Activated naive CD8-positive, alpha-beta T cell treated with anti-CD3 and anti-CD28 coated beads, Interleukin-2, amount 50 U/mL, for 24 hours (primary cell): ENCODE data around the gene PRDM15.
A peak's percentile ranks its signal among the peaks of the same experiment; 100 is the strongest.

Experiments used
- ATAC-seq: fragments of 150-1000 bp; cut with Tn5 transposase; one replicate; pipeline ENCODE4 v1.10.0; 2021
- DNase-seq: peaks from one replicate; pipeline ENCODE4 v3.0.0; 2021
- H3K27ac Mint-ChIP-seq: one replicate; pipeline ENCODE4 v1.8.0; 2021; ENCODE audit warnings: mild to moderate bottlenecking, mixed read lengths
- H3K27me3 Mint-ChIP-seq: one replicate; pipeline ENCODE4 v1.8.0; 2021; ENCODE audit warnings: mixed read lengths
- H3K36me3 Mint-ChIP-seq: one replicate; pipeline ENCODE4 v1.8.0; 2021; ENCODE audit warnings: low read depth, mixed read lengths
- H3K4me1 Mint-ChIP-seq: one replicate; pipeline ENCODE4 v1.8.0; 2021; ENCODE audit warnings: mixed read lengths
- H3K4me3 Mint-ChIP-seq: one replicate; pipeline ENCODE4 v1.8.0; 2021; ENCODE audit warnings: mild to moderate bottlenecking, moderate library complexity, mixed read lengths
- H3K9me3 Mint-ChIP-seq: one replicate; pipeline ENCODE4 v1.8.0; 2021; ENCODE audit warnings: mixed read lengths

Gene PRDM15

DNA sequence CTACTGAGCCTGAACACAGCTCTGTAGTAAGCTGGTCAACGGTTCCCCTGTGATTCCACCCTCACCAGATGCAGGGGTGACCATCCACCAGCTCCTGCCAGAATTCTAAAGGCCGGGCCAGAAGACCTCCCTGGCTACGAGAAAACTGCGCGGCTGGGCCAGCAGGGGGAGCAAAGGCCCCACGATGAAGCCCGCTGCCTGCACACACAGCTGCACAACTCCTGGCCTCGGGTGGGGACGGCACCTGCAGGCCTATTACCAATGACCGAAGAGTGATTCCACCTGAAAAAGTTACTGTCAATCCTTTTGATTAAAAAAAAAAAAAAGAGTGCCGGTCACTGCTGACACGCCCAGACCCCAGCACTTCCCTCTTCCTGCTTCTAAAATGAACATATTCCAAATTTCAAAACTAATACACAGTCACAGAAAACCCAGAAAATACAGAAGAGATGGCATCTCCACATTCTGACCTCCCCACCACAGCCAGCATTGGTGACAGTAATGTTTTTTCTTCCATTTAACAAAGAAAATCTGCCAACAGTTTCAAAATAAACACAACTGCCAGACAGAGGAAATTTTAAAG, 62.5 kb downstream of the PRDM15 start:
- Mint-ChIP-seq H3K4me3 (no peak overlapping the region), H3K27me3 (no peaks in the 10 kb centered on the region), H3K36me3 (peaks cover 13% of the 10 kb centered on the region), H3K4me1 (peaks cover 2% of the 10 kb centered on the region), H3K9me3 (no peaks in the 10 kb centered on the region), H3K27ac (no peak overlapping the region)
- peak; percentile 80 for ATAC-seq
- peak; percentile 64 for DNase-seq

DNA sequence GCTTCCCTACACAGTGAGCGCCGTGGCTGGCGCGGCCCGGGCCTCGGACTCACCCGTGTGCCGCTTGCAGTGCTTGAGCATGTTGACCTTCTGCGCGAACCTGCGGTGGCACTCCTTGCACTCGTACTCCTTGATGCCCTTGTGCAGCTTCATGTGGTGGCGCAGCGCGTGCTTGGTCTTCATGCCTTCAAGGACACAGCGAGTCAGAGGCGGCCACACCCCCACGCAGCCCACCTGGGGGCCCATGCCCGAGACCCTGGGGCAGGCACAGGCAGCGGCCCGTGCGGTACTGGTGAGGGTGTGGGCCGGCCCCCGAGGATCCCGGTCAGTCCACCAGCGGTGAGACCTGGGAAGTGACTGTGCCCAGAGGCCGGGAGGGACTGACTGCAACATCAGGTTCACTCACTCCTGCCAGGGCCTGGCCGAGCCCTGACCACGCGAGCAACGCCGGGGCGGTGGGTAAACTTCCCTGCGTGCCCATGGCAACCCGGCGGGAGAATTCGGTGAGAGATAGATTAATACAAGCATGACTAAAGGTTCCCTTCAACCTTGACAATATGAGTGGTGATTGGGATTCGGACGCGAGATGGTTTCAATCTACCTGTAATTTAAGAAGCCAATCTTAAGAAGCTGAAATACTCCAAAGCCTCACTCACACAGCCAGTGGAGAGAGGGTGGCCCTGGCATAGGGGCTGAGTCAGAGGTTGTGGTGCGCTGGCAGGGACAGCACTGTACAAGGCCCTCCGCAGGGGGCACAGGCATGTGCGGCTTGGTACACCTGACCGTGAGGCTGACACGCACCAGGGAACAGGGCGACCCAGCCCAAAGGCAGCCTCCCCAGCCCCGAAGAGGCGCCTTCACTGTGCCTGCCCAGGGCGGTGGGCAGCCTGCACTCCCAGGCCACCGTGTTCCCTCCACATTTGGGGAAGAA, 63.2 kb downstream of the PRDM15 start:
- DNase-seq (no peak), ATAC-seq (no peak)
- Mint-ChIP-seq H3K9me3 (no peaks in the 10 kb centered on the region), H3K36me3 (peaks cover 16% of the 10 kb centered on the region), H3K27me3 (no peaks in the 10 kb centered on the region), H3K27ac (no peak overlapping the region), H3K4me3 (no peak overlapping the region), H3K4me1 (peaks cover 2% of the 10 kb centered on the region)

DNA sequence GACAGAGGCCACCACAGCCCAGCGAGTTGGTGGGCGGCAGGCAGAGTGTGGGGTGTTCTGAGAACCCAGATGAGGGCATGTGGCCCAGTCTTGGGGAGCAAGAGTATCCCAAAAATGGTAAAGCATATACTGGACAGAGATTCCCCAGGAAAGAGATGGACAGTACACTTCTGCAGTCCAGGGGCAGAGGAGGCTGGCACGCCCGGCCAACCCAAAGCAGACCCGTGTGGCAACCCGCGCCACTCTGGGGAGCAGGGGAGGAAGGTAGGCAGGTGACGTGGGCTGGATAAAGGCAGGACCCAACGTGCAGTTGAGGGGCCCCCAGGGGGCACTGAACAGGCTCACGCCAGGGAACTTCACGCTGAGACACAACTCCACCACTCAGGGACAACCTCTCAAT, 65.9 kb downstream of the PRDM15 start:
- ATAC-seq (no peak), DNase-seq (no peak)
- H3K9me3 Mint-ChIP-seq, result no peaks in the 10 kb centered on the region
- H3K27ac Mint-ChIP-seq, result no peak overlapping the region
- H3K36me3 Mint-ChIP-seq, result peaks cover 24% of the 10 kb centered on the region
- H3K4me3 Mint-ChIP-seq, result no peak overlapping the region
- H3K4me1 Mint-ChIP-seq, result peaks cover 2% of the 10 kb centered on the region
- H3K27me3 Mint-ChIP-seq, result no peaks in the 10 kb centered on the region

DNA sequence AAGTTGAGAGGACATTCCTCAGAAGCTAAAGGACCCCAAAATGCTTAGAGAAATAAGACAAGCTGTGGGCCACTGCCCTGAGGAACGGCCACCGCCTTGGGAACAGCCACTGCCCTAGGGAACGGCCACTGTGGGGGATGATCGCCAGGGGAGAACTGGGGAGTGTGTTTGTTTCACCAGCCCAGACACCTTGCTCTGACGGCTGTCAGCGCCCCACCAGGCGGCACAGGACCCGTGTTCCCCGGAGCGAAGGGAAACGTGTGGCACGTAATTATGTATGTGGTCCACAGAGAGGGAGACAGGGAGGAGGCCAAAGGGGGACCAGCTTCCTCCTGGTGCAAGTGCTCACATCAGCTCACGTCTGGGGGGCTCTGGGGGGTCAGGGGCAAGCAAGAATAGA, 66.5 kb downstream of the PRDM15 start:
- Mint-ChIP-seq H3K27me3 (no peaks in the 10 kb centered on the region), H3K36me3 (peaks cover 26% of the 10 kb centered on the region), H3K4me3 (no peak overlapping the region), H3K4me1 (peaks cover 2% of the 10 kb centered on the region), H3K27ac (no peak overlapping the region), H3K9me3 (no peaks in the 10 kb centered on the region)
- DNase-seq, result no peak
- no peak for ATAC-seq

DNA sequence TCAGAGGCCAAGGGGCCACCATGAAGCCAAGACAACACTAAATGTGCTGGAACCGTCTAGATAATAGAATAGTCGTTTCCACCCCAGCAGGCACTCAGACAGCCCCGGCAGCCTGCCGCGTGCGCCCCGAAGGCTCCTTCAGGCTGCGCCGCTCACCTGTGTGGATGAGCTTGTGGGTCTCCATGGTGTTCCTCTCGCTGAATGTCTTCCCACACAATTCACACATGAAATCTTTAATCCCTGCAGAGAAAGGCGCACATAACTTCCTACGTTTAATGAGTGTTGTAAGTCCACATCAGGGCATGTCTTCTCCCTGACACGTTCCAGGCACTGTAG, 68.6 kb downstream of the PRDM15 start:
- Mint-ChIP-seq H3K4me1 (peaks cover 2% of the 10 kb centered on the region), H3K4me3 (no peak overlapping the region), H3K9me3 (peaks cover 4% of the 10 kb centered on the region), H3K27ac (no peak overlapping the region), H3K36me3 (peaks cover 38% of the 10 kb centered on the region), H3K27me3 (no peaks in the 10 kb centered on the region)
- DNase-seq, result no peak
- ATAC-seq, result no peak

DNA sequence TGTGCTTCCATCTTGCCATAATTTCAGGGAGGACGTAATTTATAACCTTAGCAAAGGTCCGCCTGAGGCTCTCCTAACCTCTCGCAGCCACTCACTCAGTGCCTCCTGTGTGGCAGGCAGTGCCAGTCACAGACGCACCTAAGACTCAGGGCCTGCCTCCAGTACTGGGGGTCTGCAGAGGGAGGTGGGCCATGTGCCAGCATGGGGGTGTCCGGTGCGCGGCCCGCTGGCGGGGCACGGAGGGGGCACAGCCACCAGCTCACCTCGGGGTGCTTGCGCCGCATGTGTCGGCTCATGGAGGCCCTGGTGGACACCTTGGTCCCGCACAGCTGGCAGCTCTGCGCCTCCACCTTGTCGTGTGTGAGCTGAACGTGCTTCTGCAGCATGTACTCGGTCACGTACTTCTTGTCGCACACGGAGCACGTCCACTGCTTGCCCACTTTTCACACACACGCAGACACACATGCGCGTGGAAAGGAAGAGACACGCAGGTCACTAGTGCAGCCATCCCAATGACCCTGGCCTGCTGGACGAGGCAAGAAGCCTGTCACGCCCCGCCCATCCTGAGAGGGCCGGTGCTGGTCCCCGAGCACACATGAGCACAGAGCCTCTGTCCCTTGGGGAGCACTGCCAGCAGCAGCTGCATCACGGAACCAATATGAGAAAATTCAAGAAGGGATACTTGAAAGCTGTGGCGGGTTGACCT, 69.1 kb downstream of the PRDM15 start:
- Mint-ChIP-seq H3K4me1 (peaks cover 3% of the 10 kb centered on the region), H3K36me3 (peaks cover 40% of the 10 kb centered on the region), H3K27me3 (no peaks in the 10 kb centered on the region), H3K27ac (no peak overlapping the region), H3K9me3 (peaks cover 4% of the 10 kb centered on the region), H3K4me3 (no peak overlapping the region)
- no peak for ATAC-seq
- no peak for DNase-seq

DNA sequence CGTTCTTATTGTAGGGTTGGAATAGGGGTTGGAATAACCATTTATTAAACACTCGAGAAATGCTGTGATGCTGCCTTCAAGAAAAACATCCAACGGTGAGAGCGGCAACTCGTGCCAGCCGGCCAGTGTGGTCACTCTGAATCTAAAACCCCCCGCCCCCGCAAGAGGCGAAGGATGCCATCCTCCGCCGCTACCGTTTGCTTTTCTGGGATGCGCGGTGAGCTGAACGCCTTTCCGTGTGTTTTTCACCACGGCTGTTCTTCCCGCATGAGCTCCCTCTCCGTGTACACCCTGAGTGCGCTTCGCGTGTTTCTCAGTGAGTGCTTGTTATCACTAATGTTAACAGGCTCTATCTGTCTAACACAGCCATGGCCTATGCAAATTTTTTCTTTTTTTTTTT, 70.3 kb downstream of the PRDM15 start:
- H3K4me1 Mint-ChIP-seq, result peaks cover 3% of the 10 kb centered on the region
- H3K27ac Mint-ChIP-seq, result no peak overlapping the region

DNA sequence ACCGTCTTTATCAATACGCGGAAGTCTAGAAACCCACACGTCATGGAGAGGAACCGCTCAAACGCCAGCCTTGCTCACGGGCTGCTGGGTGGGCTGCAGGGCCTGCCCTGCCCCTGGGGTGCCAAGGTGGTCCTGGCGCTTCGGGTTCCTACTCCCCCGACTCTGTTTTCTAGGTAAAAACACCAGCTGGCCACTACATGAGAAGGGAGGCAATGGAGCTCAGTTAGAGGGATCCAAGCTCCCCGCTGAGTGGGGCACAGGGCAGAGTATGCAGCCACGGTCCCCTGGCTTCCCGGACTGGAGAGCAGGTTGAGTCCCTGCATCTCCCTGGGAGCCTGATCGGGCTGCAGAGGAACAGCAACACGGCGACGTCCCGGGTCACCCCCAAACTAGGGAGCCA, 71.0 kb downstream of the PRDM15 start:
- DNase-seq (no peak), ATAC-seq (no peak)
- Mint-ChIP-seq H3K27me3 (no peaks in the 10 kb centered on the region), H3K27ac (no peak overlapping the region), H3K36me3 (peaks cover 38% of the 10 kb centered on the region), H3K4me3 (no peak overlapping the region), H3K9me3 (peaks cover 4% of the 10 kb centered on the region), H3K4me1 (peaks cover 3% of the 10 kb centered on the region)

More for the DNA sequence above, 70.3 kb downstream of the PRDM15 start:
- DNase-seq (no peak), ATAC-seq (no peak)
- H3K9me3 Mint-ChIP-seq, result peaks cover 4% of the 10 kb centered on the region
- no peak overlapping the region for H3K4me3 Mint-ChIP-seq
- H3K27me3 Mint-ChIP-seq, result no peaks in the 10 kb centered on the region
- H3K36me3 Mint-ChIP-seq, result peaks cover 42% of the 10 kb centered on the region

DNA sequence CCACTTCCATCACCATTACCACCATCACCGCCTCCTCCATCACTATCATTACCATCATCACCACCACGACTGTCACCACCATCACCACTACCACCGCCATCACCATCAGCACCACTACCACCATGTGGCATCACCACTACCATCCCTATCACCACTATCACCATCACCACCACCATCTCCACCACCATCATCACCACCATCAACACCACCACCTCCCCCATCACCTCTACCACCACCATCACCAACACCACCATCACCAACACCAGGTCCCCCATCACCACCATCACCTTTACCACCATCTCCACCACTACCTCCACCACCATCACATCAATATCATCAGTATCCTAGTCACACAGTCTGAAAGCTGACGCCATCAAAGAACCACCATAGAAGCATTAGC, 72.4 kb downstream of the PRDM15 start:
- Mint-ChIP-seq H3K36me3 (peaks cover 39% of the 10 kb centered on the region), H3K27me3 (no peaks in the 10 kb centered on the region)

DNA sequence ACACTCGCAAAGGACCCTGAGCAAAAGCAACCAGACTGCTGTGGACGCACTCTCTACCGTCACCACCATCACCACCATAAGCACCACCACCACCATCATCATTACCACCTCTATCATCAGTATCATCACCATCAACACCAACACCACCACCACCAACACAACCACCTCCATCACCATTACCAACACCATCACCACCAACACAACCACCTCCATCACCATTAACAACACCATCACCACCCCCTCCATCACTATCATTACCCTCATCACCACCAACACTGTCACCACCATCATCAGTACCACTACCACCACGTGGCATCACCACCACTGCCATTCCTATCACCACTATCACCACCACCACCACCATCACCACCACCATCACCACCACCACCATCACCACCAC, 73.5 kb downstream of the PRDM15 start:
- no peak overlapping the region for H3K4me3 Mint-ChIP-seq
- no peaks in the 10 kb centered on the region for H3K27me3 Mint-ChIP-seq
- H3K36me3 Mint-ChIP-seq, result peaks cover 41% of the 10 kb centered on the region
- H3K9me3 Mint-ChIP-seq, result peaks cover 4% of the 10 kb centered on the region
- DNase-seq (no peak), ATAC-seq (no peak)
- H3K4me1 Mint-ChIP-seq, result peaks cover 3% of the 10 kb centered on the region
- H3K27ac Mint-ChIP-seq, result no peak overlapping the region

More for the DNA sequence above, 72.4 kb downstream of the PRDM15 start:
- ATAC-seq, result no peak
- no peak for DNase-seq
- peak overlapping the region; percentile 30 for H3K27ac Mint-ChIP-seq
- H3K4me3 Mint-ChIP-seq, result no peak overlapping the region
- peaks cover 4% of the 10 kb centered on the region for H3K9me3 Mint-ChIP-seq
- H3K4me1 Mint-ChIP-seq, result peaks cover 3% of the 10 kb centered on the region

DNA sequence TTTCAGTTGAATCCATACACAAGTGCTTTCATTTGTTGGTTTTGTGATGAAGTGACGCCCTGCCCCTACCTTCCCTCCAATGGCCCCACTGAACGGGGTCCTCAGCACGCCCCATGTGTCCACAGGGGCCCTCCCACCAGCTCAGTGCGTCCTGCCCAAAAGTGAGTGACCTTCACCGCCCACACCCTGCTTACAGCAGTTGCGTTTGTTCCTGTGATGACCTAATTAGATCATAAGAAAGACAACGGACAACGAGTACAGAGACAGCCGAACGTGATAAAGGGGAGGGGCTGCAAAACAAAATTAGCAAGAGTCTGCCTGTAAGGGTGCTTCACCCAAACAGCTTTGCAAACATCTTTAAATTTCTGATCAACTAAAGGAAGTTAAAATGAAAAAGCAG, 74.1 kb downstream of the PRDM15 start:
- Mint-ChIP-seq H3K9me3 (peaks cover 4% of the 10 kb centered on the region), H3K36me3 (peaks cover 44% of the 10 kb centered on the region), H3K4me1 (peaks cover 3% of the 10 kb centered on the region), H3K27me3 (no peaks in the 10 kb centered on the region), H3K27ac (no peak overlapping the region), H3K4me3 (no peak overlapping the region)
- DNase-seq (no peak), ATAC-seq (no peak)

DNA sequence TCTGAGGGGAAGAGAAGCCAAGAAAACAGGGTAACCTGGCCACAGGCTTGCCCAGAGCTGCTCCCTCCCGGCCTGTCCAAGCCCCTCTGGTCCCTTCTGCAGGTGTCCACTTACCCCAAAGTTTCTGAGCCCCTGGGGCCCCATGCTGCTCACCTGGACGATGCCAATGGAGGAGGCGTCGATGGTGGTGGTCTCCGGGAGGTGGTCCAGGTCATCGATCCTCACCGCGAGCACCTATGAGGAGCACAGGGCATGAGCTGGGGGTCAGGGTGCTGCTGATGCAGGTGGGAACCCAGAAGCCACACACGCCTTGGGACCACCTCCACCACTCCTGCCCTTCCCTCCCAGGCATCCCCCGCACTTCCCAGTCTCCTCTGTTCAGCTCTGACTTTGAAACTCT, 74.8 kb downstream of the PRDM15 start:
- Mint-ChIP-seq H3K9me3 (peaks cover 4% of the 10 kb centered on the region), H3K27me3 (no peaks in the 10 kb centered on the region), H3K36me3 (peaks cover 46% of the 10 kb centered on the region), H3K4me3 (no peak overlapping the region), H3K4me1 (peaks cover 3% of the 10 kb centered on the region), H3K27ac (no peak overlapping the region)
- DNase-seq, result no peak
- ATAC-seq, result no peak

DNA sequence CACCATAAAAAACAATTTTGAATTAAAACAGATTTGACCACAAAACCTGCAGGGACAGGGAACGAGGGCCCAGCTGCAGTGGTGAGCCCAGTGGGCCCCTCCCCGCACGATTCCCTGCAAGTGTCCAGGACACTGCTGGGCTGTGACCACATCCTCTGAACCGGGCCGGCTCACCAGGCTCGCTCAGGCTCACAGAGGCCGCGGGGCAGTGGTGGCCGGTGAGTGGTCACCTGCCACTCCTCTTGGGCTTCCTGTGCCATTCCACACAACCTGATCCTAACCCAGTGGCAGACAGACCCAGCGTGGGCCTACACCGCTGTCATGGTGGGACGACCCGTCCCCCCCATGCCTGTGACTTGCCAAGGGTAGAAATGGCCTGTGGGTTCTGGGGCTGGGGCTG, 75.8 kb downstream of the PRDM15 start:
- no peak overlapping the region for H3K27ac Mint-ChIP-seq
- H3K4me3 Mint-ChIP-seq, result no peak overlapping the region
- peaks cover 40% of the 10 kb centered on the region for H3K36me3 Mint-ChIP-seq

DNA sequence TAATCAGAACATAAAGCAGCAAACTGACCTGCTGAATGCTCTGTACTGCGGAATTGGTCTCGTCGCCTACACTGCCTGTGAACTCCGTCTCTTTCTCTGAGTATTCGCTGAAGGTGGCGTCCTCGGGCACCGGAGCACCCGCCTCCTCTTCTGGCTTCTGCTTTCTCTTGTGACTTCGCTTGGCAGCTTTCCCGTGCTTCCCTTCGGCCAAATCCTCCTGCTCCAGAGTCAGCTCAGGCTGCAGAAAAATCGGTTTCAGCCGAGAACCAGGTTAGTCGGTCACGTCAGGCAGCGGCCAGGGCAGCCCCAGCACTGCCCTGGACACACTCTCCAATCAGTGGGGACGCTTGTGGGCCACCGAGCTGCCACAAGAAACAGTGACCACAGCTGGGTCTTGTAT, 76.5 kb downstream of the PRDM15 start:
- Mint-ChIP-seq H3K4me3 (no peak overlapping the region), H3K36me3 (peaks cover 40% of the 10 kb centered on the region), H3K27ac (no peak overlapping the region), H3K27me3 (no peaks in the 10 kb centered on the region), H3K9me3 (peaks cover 4% of the 10 kb centered on the region), H3K4me1 (peaks cover 3% of the 10 kb centered on the region)
- ATAC-seq (no peak), DNase-seq (no peak)

More for the DNA sequence above, 75.8 kb downstream of the PRDM15 start:
- ATAC-seq (no peak), DNase-seq (no peak)
- Mint-ChIP-seq H3K9me3 (peaks cover 4% of the 10 kb centered on the region), H3K4me1 (peaks cover 3% of the 10 kb centered on the region), H3K27me3 (no peaks in the 10 kb centered on the region)

DNA sequence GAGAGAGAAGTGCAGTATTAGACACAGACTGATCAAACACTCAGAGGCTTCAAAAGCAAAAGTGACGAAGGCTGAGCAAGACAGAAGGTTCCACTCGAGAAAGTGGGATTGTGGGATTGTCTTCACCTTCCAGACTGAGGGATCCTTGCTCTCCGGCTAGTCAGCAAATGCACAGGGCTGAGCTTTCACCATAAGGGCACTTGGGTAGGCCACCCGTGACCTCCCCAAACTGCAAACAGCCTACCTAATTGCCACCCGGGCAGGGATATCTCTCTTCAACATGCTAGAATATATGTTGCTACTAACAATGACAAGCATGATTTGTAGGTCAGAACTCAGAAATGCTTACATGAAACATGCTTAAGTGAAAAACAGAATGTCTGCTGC, 77.0 kb downstream of the PRDM15 start:
- Mint-ChIP-seq H3K4me1 (peaks cover 3% of the 10 kb centered on the region), H3K27ac (no peak overlapping the region), H3K36me3 (peaks cover 36% of the 10 kb centered on the region), H3K9me3 (peaks cover 4% of the 10 kb centered on the region), H3K4me3 (no peak overlapping the region), H3K27me3 (no peaks in the 10 kb centered on the region)
- no peak for DNase-seq
- no peak for ATAC-seq
